HG02981 (cell line): ENCODE measurements around the gene SPINK1.
"Not testable (repeated sequence)": the region's sequence is repeated elsewhere in the genome, so short reads cannot be mapped to it uniquely, and the experiment has no call there.

Experiments
- ATAC-seq: cut with Tn5 transposase; IDR thresholded peaks from one replicate; pipeline ENCODE4 v1.9.1; 2021; ENCODE audit warnings: mild to moderate bottlenecking, moderate library complexity; ENCODE audit not compliant: unreplicated experiment

SPINK1 gene

DNA sequence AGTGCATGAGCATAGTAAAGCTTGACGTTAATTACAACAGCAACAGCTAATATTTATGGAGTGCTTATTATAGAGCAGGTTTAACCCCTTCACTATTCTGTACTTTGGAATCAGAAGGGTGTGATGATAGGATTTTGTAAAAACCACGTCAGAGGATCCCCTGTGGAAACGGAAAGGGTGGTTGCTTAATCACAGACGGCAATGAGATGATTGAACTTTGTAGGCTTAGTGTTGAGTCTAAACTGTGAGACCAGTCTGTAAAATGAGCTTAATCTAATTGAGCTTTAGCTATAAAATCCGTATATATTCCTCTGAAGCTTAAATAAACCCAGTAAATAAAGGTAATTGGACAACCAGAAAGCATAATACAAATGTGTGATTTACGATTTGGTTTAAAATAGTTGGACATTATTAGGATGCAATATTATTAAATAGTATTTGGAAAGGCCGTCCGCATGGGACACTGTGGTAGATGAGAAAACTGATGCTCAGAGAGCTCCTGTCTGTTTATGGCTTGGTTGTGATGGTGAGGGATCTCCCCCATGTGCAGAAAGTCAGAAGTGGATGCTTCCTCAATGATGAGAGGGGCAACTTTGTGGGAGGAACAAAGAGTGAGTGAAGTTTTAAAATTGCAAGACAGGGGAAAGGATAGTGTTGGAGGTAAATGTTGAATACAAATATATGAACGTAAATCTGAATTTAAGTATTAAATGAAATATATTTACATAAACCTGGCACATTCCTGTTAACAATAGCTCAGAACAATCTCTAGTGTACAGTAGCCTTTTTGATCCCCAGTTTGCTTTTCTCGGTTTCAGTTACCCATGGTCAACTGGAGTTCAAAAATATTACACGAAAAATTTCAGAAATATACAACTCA, 23.7 kb upstream of the SPINK1 start:
- no peak for ATAC-seq

DNA sequence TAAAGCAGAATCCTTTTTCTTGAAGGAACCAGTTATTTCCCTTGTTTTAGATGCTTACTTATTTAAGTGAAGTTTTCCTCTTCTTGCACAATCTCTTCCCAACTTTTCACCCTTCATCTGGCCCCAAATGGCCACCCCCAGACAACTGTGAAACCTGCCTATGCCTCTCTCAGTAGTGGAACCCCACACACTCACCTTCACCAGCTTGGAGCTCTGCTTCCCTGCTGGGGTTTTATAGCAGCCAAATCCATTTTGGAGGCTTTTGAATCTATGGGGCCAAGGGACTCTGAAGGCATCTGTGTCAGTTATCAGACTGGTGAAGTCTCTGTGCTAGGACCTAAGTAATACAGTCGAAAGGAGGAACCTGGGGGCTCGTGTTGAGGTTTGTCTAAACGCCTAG, 22.9 kb upstream of the SPINK1 start:
- no peak for ATAC-seq

DNA sequence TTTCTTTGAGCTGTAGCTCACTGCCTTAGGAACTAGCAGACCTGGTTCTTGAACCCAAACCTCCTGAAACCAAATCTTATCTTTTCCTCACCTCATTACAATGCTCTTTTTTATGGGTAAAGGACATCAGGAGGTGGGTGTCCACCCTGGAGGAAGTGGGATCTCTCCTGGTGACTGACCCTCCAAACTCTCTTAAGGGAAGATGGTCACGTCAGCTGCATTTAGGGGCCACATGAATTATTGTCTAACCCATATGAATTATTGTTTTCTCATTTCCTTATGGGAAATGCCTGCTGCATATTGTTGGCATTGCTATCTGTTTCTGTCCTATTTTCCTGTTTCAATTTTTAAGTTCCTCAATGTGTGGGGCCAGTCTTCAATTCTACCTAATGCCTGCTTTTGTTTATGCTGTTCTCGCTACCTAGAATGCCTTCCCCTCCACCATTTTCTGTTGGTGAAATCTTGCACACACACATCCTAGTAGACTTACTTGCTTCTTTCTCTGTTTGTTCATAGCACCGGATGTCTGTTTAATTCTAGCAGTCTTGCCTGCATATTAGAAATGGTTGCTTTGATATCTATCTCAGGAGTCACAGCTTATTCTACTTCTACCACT, 22.0 kb upstream of the SPINK1 start:
- no peak for ATAC-seq

DNA sequence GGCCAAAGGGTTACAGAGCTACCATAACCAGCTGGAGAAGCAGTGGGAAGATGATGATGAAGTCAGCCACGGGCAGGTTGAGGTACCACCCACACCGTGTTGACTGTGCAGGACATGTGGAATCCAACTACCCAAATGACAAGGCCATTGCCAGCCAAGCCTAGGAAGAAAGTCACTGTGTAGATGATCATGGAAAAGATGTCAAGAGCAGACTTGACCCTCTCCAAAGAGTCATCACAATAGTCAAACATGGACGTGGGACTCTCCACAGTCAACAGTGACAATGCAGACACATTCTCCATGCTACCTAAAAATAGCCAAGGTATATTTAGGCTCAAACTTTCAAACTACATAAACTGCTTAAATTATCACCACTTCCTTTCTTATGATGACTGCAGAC, 20.9 kb upstream of the SPINK1 start:
- ATAC-seq: no peak

DNA sequence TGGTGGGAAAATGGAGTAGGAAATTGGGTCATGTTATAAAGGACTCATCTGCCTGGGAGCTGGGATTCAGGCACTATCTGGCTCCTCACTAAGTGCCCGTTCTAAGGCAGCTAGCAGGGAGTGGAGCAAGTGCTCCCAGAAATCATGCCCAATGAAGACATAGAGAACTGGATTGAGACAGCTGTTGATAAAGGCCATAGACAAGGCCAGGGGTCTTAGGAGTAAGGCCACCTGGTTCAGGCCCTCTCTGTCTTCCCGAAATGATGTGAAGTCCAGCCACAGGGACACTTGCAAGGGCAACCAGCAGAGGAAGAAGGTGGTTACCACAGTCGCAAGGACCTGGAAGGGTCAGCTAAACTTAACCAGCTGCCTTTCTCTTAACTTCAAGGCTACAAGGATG, 20.1 kb upstream of the SPINK1 start:
- no peak for ATAC-seq

DNA sequence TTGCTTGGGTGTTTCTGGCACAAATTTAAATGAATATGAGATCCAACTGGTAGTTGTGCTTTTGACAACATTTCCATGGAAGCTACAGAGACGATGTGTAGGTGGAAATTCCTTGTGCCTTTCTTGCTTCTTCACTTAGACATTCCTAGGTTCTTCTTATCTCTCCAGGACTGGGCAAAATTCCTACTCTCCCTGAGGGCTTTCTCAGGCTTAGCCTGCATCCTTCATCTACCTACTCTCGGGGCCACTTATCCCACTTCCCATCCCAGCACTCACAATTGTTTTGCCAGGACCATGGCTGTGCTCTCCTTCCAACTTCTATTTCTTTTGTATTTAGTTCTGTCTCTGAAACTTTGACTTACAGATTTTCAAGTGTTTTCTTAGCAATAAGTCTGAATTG, 17.8 kb upstream of the SPINK1 start:
- no peak for ATAC-seq

DNA sequence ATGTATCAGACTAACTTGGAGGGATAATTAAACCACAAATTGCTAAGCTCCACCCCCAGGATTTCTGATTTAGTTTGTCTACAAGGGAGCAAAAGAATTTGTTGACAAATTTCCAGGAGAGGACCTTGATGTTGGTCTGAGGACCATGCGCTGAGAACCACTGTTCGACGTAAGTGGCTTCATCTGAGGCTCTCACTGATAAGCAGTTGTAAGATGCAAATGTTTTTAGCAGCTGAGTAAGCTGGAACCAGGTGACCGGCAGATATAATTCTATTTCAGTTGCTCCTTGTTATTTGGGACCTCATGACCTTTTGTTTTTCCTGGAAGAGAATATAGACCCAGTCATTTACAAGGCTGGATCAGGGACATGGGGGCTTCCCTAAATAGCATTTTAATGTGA, 14.1 kb upstream of the SPINK1 start:
- ATAC-seq: no peak

DNA sequence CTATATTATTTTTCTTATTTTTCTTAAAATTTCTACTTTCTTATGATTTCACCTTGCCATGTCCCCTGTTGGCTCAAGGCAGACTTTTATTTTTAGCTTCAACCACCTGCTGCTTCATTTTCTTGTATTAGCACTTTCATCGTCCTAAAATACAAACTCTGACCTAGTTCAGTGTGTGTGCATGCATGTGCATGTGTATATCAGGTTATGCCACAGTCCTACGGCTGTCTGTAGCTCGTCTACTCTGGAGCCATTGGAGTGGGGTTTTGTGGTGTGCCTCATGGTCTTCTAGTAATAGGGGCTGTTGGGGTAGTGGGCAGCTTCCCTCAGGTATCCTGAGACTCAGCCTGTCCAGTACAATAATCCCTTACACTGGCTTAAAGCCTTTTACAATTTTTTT, 13.4 kb upstream of the SPINK1 start:
- no peak for ATAC-seq

DNA sequence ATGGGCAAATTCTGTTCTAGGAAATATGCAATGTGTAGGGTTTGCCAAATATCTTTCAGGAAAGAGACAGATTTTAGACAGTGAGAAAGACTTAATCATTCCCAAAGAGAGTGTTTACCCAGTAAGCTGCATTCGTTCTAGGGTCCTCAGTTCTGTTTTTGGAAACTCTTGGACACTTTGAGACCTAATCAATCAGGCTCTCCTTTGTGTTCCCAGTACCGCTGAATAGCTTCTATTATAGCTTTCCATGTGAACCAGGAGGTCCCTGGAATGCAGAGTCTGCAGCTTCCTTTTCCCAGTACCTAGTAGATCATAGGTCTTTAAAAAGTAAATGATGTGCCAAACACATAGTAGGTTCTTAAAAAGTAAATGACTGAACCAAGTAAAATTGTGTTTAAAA, 11.4 kb upstream of the SPINK1 start:
- ATAC-seq: no peak

DNA sequence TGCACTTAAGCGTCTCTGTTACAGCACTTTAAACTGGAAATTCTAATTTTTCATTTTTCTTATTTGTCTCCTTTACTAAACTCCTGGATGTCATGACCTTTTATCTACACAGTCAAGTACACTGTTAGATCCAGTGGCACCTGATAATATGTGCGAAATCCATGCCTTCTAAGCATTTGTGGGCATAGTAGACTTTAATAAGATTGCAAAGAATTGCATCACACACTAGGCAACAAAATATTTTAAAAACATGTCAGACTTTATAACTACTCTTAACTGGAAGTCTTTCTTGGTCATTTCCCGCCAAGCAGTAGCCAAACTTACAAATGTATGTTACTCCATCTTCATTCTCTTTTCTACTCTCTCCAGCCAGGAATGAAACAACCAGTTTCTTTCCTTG, 5.0 kb upstream of the SPINK1 start:
- no peak for ATAC-seq

DNA sequence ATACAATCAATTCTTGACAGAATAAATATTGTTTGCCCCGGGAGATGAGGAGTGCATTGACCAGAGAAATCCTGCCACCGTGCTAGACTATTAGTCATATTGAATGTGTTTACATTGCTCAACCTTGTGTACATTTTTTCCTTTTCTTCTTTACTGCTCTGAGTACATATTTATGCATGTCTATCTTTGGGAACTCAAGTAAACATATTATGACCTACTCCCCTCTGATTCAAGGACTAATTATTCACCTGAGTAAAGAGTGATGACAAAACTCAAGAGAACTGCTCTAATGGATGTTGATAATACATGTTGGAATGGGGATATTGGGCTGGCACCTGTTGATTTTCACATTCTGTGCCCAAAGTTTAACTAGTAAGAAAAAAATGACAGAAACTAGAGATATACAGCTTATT, 3.9 kb upstream of the SPINK1 start:
- no peak for ATAC-seq

DNA sequence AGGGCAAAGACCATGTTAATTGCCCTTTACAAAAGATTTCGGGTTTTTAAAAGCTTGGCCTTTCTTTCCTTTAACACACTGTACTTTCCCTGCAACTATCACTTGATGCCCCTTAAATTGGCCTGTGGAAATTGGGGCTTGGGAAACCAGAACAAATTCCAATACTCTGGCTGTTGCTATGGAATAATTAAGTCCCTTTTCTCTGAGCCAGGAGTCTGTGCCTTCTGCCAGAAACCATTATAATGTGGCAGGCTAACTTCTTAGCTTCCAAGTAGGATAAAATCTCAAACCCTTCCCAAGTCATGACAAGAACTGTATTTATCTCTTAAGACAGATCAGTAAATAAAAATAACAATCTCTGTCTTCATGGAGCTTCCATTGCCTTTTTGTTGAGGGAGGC, 1.1 kb upstream of the SPINK1 start:
- ATAC-seq: no peak

DNA sequence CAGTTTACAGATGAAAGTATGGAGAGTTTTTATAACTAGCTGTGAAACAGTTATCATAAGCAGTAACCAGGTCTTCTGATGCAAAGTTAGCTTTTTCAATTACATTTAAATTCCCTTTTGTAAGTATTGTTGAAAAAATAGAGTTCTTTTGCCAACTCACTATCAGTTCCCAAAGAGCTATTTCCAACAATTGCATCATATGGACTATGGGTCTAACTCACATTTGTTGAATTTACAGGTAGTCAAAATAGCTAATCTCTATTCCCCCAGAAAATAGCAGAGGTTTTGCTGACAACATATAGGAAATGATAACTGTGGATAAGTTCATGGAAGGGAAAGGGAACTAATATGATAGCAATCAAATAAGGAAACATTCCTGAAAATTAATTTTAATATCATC, 1.4 kb downstream of the SPINK1 start:
- ATAC-seq: no peak

DNA sequence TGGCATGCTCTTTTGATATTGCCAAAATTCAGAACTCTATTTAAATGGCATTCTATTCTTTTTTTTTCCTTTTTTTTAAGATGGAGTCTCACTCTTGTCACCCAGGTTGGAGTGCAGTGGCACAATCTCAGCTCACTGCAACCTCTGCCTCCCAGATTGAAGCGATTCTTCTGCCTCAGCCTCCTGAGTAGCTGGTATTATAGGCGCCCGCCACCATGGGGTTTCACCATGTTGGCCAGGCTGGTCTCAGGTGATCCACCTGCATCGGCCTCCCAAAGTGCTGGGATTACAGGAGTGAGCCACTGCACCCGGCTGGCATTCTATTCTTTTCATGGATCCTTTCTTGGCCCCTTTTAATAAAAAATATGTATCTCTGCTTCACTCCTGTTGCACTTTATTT, 4.5 kb downstream of the SPINK1 start:
- not testable (repeated sequence) for ATAC-seq

DNA sequence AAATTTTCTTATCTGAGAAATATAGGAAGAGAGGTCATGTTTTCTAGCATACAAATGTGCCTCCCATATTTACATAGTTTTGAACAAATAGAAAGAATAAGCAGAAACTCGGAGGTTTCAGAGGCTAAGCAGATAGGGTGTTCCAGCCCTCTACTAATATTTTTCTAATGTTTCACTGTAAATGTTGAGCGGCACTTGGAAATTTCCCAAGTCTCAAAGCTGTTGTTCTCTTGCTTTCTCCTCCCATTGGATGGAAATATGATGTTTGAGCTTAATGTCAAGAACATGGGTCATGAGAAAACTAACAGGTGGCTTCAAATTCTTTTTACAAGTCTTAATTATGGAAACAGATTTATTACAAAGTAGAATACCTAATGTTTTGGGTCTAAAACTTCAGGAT, 5.1 kb downstream of the SPINK1 start:
- ATAC-seq: no peak

DNA sequence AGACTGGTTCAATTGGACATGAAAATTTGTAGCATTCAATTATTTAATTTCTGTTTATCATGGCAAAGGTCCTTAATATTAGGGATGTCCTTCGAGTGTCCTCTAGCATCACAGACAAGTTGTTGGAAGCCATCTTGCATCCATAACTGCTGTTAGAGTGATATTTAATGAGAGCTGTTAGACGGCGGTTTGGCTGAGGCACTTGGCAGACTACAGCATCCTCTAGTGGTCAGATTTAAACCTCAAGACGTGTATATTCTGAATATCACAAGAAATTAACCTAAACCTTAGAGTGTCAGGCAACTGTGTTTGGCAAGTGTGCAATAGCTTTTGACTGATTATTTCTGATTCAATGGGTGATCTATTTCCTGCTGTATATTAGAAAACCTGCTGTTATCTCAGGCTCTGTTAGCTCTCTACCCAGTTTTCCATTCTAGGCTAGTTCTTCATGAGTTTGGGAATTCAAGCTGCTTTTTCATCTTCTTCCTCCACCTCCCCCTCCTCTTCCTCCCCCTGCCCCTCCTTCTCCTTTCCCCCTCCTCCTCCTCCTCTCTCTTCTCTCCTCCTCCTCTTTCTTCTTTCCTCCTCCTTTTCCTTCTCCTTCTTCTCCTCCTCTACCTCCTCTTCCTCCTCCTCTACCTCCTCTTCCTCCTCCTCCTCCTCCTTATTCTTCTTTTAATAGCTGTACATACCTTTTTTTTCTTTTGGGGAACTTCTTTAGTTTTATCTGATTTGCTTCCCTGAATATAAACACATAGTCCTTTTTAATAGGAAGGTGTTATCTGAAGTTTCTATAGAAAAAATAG, 8.6 kb downstream of the SPINK1 start:
- peak; percentile 91 for ATAC-seq

DNA sequence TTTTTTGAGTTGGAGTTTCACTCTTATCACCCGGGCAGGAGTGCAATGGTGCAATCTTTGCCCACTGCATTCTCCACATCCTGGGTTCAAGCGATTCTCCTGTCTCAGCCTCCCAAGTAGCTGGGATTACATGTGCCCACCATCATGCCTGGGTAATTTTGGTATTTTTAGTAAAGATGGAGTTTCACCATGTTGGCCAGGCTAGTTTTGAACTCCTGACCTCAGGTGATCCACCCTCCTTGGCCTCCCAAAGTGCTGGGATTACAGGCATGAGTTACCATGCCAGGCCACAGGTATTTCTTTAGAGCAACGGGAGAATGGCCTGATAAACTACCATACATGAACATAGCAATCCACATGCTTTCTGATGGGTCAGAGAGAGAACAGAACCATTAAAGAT, 9.2 kb downstream of the SPINK1 start:
- not testable (repeated sequence) for ATAC-seq

DNA sequence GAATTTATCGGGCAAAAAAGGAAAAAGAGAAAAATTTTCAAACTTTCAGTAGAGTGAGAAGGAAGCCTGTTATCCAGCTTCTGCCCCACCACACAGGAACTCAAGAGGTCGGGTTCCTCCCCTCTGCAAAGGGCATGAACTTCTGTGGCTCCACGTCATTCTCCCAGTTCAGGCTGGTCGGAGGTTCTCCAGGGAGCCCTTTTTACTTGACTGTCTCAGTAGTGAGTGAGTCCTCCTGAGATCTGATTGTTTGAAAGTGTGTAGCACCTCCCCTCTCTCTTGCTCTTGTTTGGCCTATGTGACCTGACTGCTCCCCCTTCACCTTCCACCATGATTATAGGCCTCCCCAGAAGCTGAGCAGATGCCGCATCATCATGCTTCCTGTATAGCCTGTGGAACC, 9.7 kb downstream of the SPINK1 start:
- ATAC-seq: no peak

DNA sequence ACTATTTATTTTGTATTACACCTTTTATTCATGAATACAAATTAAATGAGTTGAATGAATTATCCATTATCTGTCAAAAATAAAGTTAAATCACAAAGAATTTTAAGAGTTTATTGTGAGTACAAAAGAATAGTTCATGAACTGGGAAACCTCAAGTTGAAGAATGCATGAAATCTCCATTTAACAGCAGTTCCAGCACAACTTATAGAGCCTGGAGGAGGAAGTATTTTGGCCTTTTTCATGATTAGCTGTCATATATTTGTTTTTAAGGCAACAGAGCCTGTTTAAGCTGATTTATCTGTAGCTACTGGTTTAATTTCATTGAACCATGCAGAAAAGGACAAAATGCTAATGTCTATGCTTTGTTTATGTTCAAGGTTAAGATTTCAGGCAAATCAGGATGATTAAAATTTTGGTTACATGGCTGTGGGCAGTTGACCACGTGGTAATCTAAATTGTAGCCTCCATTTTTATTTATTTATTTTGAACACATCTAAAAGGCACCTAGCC, 12.2 kb downstream of the SPINK1 start:
- no peak for ATAC-seq

DNA sequence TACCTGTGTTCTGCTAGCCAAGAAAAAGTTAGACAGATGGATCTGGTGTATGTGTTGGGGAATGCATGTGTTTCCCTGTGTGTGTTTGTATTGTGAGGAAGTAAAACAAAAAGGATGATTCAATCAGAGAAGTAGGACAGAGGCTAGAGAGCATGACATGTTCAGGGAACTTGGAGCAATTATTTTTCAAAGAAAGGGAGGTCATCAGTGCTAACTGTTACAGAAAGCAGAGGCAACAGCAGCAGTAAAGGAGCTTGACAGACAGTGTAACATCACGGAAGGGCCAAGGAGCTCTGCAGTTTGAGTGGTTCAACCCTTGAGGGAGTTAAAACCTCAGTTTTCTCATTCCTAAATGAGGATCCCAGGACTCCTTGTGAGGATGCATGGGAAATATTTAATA, 13.2 kb downstream of the SPINK1 start:
- ATAC-seq: no peak

DNA sequence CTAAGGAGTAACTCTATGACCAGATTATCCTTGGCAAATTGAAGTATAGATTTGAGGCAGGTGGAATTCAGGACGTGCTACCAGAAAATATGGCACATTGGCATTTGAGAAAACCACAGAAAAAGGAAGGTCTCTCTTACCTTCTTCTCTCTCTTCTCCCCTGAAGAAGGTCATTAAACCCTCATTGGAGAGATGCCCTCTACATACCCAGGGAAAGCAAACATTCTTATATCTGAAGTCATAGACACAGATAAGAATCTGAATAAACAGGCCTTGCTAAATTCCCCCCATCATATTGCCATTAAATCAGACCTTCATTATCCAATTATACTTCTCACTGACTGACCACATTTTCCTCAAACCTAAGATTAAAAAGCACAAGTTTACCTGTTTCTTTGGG, 17.8 kb downstream of the SPINK1 start:
- no peak for ATAC-seq
